OCI-LY1 (cell line): Measurements from ENCODE around the gene TNFAIP3.

ENCODE experiments used
- EZH2 ChIP-seq: fragments of 200-600 bp; sonication (generic), shearing (Covaris generic); IDR thresholded peaks from 2 replicates; pipeline ENCODE4 v1.8.0; 2017; ENCODE audit warnings: borderline replicate concordance, mixed run types, mild to moderate bottlenecking, antibody characterized with exemption, low read length, moderate library complexity, mixed read lengths
- TF ChIP-seq, protein P1 (sequence below): fragments of 200-600 bp; sonication (generic), shearing (Covaris generic); IDR thresholded peaks from 2 replicates; pipeline ENCODE4 v1.5.1; 2017; ENCODE audit warnings: mild to moderate bottlenecking, antibody characterized with exemption, low read length, moderate library complexity, mixed read lengths

- TF ChIP-seq, protein P1, sequence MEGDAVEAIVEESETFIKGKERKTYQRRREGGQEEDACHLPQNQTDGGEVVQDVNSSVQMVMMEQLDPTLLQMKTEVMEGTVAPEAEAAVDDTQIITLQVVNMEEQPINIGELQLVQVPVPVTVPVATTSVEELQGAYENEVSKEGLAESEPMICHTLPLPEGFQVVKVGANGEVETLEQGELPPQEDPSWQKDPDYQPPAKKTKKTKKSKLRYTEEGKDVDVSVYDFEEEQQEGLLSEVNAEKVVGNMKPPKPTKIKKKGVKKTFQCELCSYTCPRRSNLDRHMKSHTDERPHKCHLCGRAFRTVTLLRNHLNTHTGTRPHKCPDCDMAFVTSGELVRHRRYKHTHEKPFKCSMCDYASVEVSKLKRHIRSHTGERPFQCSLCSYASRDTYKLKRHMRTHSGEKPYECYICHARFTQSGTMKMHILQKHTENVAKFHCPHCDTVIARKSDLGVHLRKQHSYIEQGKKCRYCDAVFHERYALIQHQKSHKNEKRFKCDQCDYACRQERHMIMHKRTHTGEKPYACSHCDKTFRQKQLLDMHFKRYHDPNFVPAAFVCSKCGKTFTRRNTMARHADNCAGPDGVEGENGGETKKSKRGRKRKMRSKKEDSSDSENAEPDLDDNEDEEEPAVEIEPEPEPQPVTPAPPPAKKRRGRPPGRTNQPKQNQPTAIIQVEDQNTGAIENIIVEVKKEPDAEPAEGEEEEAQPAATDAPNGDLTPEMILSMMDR: no peak
- TF ChIP-seq EZH2: no peak
Observed at GRCh38 chr6:137834508-137834907, 32.6 kb upstream of the TNFAIP3 start.
